Right forelimb (tissue), 1 donor: ENCODE measurements around the gene CECR2.

ENCODE experiments used
- DNase-seq: peaks from one replicate; pipeline ENCODE4 v3.0.0-alpha.2; 2018

CECR2 gene

DNA sequence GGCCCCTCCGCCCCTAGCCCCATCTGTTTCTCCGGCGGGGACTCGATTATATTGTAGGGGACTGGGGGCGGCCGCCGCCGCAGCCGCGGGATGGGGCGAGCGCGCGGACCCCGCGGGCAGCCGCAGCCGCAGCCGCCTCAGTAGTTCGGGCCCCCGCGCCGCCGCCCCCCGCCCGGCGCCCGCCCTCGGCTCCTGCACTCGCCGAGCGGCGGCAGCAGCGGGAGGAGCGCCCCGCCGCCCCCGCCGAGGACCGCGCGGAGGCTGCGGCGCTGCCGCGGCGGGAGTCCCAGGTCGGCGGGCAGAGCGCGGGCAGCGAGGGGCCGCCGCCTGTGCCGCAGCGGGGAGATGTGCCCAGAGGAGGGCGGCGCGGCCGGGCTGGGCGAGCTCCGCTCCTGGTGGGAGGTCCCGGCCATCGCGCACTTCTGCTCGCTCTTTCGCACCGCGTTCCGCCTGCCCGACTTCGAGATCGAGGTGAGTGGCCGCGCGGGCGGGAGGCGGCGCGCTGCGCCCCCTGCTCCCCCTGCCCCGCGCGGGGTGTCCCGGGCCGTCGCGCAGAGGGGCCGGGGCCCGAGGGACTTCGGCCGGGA, at the start of gene CECR2:
Gene CECR2, plus strand, starts transcription at position 22 of the 587 bp plus-strand sequence. Its CDS starts 324 bp downstream, at position 346.
- DNase-seq: peak; percentile 56

DNA sequence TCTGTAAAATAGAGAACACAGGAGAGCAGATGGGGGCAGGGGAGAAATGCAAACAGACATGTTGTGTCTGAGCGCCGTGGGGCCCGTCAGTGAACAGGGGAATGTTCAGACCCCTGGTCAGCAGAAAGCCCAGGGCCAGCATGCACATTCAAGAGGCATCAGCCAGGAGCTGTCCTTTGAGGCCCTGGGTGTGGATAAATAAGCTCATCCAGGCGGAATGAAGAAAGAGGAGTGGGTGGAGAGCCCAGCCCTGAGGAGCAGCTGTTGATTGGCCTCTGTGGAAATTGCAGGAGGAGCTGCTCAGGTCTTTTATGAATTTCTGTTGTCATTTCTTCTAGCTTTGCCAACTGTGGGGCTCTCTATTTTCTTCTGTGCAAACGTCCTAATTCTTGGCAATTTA, 49.7 kb upstream of the CECR2 start:
- no peak for DNase-seq

DNA sequence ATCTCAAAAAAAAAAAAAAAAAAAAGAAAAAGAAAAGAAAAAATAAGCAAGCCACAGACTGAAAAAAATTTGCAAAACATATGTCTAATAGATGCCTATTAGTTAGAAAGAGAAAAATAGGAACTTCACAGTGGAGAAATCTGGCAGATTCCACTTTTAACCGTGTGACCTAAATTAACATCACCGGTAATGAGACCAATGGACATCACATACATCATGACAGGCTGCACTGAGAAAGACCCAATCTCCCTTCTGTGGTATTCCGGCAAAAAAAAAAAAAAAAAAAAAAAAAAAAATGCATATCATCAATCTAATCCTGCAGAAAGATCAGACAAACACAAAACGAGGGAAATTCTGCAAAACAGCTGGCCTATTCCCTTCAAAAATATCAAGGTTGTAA, 46.7 kb upstream of the CECR2 start:
- DNase-seq: no peak

DNA sequence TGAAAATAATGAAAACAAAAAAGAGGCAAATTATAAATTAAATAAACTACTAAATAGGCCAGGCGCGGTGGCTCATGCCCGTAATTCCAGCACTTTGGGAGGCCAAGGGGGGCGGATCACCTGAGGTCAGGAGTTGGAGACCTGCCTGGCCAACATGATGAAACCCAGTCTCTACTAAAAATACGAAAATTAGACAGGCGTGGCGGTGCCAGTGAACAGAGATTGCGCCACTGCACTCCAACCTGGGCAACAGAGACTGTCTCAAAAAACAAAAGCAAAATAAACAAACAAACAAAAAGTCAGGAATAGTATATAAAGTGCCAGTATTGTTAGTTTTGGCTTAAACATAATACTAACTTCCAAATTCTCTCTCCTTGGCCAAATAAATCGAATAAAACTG, 37.6 kb upstream of the CECR2 start:
- DNase-seq: no peak

DNA sequence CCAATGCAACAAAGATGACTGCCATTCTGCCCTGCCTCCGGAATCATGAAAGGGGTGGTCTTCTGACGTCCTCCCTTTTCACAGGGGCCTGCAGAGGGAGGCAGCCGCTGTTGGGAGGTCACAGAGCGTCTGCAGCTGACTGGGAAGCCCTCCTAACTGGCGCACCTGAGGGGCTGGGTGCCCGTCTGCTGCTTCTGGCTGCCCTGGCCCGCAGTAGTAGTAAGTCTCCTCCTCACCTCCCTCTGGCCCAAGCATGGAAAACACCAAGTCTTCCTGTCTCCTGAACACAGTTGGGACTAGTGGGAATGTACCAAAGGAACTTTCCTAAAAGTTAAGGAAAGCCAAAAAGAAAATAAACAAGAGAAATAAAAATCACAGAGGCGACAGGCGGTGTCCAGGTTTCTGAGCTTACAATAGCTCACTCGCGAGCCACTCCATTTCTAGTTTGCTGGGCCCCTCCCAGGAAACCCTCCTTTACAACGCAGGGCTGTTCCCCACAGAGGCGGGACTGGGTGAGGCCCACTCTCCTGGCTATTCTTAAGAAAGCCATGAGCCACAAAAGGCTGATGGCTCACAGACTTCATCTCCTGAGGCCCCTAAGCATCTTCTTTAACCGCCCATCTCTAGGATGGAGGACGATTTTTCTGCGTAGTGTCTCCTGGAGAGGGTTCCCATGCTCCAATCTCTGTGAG, 37.0 kb upstream of the CECR2 start:
- no peak for DNase-seq

DNA sequence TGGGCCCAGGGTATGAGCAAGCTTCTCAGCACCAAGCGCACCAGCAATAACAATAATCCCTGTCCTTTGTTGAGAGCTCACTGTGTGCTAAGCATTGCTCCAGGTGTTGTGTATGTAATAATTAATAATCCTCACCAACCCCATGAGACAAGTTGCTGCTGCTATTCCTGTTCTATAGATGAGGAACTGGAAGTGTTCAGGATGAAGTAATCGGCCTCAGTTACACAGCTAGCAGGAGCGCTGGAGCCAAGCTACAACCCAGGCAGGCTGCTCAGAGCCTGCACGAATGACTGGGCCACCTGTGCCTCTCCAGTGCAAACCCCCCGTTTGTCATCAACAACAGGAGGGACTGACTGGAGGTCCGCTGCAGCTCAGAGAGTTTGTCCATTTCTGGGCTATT, 35.2 kb upstream of the CECR2 start:
- DNase-seq: no peak

DNA sequence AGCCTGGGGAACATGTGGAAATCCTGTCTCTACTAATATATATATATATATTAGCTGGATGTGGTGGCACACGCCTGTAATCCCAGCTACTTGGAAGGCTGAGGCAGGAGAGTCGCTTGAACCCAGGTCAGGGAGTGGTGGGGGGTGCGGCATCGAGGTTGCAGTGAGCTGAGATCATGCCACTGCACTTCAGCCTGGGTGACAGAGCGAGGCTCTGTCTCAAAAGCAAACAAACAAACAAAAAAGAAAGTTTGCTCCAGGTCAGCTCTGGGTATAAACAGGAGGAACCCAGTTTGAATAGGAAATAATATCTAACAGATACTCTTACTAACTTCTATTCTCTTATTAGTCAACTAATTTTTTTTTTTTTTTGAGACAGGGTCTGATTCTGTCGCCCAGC, 34.3 kb upstream of the CECR2 start:
- DNase-seq: no peak

DNA sequence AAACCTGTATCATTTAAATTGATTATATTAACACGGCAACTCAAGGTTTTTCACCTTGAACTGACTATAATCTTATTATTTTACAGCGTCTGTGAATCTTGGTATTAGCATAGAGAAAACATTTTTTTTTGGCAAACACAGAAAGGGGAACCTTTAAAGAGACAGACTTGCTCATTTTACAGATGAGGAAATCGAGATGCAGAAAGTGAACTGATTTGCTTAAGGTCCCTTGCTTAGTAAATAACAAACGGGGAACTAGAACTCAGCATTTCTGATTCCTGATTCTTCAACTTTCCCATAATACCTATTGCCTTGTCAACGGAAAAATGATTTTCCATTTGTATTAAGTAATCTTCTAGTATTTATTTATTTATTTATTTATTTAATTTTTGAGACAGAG, 33.2 kb upstream of the CECR2 start:
- no peak for DNase-seq

DNA sequence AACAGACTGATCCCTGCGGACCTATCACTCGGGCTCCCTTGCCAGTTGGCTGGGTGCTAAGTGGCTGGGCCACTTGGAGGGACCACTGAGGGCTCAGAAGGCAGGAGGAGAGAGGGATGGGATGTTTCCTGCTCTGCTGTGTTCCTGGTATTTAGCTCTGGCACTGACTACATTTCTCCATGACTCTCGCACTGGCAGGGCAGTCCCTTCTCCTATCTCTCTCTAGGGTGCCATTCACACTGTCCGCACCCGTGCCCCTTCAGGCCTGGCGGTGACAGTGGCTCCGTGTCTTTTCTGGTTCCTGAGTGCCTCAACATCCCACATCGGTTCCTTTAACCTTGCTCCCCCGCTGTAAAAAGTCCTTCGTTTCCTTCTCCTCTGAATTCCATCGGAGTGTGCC, 31.6 kb upstream of the CECR2 start:
- no peak for DNase-seq

DNA sequence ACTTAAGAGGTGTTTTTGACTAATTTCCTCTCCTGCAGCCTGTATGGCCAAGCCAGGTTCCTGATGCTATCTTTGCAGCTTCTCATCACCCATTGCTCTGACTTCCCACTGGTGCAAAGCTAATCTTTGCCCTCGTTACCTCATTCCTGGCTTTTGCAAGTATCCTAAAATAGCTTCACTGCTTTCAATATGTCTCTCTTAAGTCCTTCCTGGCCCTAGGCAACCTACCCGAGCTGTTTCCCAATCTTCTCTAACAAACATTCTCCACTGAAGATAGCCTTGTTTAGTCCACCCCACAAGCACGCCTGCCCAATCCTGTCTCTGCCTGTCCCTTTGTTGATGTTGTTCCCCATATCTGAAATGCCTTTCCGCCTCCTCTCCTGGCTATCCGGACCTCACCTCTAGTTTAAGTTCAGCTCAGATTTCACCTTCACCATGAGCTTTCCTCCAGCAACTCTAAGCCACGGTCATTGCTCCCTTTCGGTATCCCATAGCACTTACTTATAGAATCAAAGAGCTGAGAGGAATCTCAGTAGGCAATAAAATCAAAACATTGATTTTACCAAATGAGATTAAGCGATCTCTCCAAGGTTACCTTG, 30.1 kb upstream of the CECR2 start:
- no peak for DNase-seq

DNA sequence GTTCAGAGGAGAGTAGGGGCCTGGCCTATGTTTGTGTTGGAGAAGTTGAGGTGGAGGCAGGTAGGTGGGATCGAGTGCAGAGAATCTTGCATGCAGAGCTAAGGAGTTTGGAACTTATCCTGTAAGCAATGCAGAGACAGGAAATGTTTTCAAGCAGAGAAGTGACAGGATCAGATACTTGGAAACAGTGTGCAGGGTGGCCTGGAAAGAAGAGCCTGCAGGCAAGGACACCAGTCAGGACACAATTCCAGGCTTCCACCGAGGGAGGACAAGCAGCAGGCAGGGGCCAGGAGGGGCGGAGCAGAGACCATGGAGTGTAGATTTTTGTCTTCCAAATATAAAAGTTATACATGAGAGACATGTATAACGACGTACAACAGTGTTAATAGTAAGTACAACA, 26.9 kb upstream of the CECR2 start:
- no peak for DNase-seq

DNA sequence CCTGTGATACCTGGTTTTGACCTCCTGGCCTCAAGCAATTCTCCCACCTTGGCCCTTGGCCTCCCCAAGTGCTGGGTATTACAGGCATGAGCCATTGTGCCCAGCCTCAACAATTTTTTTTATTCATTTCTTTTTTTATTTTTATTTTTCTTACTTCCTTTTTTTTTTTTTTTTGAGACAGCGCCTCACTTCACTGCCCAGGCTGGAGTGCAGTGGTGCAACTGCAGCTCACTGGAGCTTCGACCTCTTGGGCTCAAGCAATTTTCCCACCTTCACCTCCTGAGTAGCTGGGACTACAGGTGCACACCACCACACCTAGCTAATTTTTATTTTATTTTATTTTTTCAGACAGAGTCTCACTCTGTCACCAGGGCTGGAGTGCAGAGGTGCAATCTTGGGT, 25.5 kb upstream of the CECR2 start:
- DNase-seq: no peak

DNA sequence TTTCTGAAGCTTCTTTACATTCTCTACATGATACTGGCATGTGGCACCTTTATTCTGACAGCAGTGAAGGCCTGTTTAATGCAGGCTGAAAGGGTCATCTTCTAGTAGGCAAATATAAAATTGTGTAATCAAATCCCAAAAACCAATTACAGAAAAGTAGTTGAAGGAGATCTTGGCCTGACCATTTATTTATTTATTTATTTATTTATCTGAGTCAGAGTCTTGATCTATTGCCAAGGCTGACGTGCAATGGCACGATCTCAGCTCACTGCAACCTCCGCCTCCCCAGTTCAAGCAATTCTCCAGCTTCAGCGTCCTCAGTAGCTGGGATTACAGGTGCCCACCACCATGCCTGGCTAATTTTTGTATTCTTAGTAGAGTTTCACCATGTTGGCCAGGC, 22.7 kb upstream of the CECR2 start:
- DNase-seq: no peak

DNA sequence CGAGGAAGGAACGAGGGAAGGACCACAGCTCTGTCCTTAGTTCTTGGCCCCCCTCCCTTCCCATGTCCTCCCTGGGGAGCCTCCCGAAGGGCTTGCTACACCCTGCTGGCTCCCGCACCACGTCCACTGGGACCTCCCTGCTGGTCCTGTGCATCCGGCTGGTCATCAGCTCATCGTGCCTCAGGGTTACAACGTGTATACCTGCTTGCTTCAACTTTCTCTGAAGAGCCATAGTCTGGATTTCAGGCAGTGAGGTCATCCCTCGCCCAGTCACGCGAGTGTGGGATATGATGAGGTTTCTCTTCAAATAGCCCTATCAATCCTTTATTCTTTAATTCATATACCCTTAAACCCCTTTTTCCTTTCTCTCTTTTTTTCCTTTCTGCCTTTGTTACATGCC, 21.5 kb upstream of the CECR2 start:
- DNase-seq: no peak

DNA sequence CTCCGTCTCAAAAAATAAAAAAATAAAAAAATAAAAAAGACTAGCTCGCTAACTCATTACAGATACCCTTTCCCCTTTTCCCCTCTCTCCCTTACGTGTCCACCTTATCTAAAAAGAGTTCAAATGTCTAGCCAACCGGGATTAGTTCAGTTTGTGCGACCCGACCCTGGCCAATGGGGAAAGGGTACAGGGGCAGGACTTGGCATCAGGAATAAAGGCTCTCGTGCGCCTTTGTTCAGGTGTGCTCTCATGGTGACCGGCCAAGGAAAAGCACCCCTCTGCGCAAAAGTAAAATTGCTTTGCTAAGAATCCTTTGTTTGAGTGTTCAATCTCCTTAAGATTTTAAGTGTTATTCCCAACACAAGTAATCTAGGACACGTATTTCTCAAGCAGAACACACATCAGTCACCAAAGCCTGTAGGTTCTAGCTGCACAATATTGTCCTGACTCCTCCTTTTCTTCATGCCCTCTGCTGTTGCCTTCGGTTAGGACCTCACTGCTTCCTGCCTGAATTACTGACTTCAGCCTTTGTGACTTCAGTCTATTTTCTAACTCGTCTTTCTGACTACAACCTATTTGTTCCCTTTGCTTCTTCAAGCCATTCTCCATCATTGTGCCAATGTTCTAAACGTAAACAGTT, 20.7 kb upstream of the CECR2 start:
- no peak for DNase-seq

DNA sequence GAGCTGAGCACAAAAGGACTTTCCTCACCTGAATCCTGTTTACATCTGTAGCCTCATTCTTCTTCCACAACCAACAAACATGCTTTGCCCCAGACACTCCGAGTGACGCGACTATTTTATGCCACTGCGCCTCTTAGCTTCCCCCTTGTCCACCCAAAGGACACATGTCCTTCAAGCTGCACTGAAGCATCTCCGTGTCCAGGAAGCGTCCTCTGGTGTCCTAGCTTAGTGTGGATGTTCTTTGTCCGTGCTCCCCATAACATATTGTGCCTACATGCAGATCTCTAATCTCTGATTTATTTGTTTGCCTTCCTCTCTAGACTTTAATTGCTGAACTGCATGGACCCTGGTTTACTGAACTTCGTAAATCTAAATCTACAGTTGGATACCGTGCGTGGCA, 20.1 kb upstream of the CECR2 start:
- no peak for DNase-seq

DNA sequence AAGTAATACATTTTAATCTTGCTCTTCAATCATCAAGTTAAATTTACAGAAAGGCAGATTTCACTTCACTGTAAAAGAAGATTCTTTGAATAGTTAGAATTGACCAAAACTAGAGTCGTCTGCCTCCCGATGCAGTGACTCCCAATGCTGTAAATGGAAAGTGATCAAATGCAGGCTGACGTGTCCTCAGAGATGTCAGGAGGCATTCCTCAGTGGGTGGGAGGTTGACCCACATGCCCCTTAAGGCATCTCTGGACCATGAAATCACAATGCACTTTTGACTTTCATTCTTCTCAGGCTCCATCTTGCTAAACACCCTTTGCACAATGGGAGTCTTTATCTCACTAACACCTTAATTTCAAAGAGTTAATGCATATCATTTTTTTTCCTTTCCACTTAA, 19.0 kb upstream of the CECR2 start:
- no peak for DNase-seq

DNA sequence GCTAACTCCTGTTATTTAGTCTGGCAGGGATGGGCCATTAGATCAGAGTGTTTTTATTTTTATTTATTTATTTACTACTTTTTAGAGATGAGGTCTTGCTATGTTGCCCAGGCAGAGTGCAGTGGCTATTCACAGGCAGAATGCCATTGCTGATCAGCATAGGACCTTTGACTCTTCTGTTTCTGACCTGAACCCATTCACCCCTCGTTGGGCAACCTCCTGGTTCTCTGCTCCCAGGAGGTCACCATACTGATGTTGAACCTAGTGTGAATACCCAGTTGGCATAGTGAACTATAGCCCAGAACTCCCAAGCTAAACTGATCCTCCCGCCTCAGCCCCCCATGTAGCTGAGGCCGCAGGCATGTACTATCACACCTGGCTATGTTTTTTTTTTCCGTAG, 16.5 kb upstream of the CECR2 start:
- DNase-seq: no peak

DNA sequence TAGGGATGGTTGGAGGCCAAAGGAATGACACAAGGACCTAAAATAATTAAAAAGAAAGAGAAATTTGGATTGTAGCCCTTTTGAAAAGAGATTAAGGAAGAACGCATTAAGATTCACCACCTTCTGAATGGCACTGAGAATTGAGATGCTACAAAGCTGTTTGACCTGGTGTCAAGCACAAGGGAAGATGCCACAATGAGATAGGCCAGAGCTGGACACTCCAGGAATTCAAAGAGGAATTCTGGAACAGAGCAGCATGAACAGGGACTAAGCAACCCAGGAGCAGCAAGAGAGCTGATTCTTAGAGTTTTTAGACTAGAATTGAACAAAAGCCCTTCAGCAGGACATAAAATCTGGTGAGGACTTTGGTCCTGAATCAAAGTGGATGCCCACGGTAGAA, 11.6 kb upstream of the CECR2 start:
- no peak for DNase-seq

DNA sequence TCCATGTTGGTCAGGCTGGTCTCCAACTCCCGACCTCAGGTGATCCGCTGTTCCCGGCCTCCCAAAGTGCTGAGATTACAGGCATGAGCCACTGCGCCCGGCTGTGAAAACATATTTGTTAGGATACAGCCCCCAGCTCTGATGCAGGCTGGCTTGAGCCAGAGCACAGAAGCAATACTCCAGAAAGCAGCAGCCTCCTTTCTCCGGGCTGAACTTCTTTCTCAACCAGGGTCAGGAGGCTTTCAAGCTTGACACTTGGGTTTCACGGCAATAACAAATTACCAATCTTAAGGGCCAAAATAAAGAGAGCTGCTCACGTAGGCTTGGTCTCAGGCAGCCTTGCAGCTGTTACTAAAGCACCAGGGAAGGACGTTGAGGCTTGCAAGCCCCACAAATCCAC, 10.8 kb upstream of the CECR2 start:
- no peak for DNase-seq

DNA sequence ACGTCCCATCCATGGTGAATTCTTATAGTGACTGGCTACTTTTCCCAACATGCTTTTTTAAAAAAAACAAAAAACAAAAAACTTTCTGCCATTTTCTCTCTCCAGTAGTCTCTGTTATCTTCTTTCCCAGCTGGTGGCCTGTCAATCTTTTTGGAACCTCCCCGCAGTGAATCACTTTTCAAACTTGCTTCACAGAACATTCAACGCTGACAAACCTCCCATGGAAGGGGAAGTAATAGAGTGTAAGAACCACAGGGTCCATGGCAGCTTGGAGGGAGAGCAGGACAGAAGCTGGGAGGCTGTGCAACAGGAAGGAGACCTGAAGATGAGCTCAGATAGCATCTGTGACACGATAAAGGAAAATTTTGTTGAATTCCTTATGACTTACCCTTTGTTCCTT, 9.8 kb upstream of the CECR2 start:
- no peak for DNase-seq

DNA sequence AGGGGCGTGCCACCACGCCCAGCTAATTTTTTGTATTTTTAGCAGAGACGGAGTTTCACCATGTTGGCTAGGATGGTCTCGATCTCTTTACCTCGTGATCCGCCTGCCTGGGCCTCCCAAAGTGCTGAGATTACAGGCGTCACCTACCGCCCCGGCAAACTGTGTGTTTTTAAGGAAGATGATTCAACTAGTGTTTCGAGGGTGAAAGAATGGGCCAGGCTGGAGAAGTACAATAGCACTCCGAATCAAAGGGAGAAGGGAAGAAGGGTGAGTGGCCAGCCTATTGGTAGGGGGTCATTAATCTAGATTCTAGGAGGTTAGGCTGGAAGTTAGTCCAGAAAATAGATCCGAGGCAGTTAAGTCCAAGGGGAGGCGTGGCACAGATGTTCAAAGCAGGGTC, 2.9 kb upstream of the CECR2 start:
- DNase-seq: no peak

DNA sequence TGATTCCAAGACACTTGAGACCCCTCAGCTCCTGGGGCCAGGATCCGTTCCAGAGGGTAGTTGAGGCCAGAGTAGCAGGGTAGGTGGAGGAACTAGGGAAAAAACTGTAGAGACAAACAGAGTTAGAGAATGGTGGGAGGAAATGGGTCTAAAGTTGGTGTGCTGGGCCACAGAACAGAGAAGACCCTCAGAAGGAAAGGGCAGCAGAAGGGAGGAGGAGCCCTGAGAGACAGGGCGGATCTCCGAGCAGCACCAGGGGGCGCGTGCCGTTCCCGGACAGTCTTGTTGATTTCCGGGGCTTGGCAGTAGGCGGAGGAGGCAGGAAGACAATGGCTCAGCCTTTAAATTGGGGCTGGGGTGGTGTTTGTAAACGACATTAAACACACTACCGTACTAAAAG, 2.4 kb upstream of the CECR2 start:
- no peak for DNase-seq

DNA sequence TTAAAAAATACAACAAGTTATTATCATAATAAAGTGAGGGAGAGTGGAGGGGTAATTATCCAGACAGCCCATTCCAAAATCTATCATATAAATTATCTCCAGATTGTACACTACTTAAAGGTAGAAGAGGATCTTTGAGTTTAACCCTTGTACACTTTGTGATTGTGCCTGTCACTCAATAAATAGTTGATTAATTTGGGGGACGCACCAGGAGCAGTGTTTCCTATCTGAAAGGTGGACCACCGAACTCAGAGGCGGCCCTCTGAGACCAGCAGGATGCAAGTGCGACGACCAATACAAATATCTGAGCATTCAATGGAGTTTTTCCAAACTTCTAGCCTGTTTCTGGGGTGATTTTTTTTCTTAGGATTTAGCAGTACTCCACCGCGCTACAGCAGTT, 1.1 kb upstream of the CECR2 start:
- DNase-seq: no peak
